WTC11 (cell line): ENCODE measurements around the gene WBP2. TPM values are rescaled to one million over a fixed set of nuclear protein-coding genes. Genes with fewer than 3 reads are reported as not detected.

Source experiments
- ATAC-seq: fragments of 200-7000 bp; cut with Tn5 transposase; 2 replicates; pipeline ENCODE4 v1.10.0; 2021; ENCODE audit warnings: mild to moderate bottlenecking, moderate library complexity
- CTCF ChIA-PET: fragments of 300-600 bp; sonication (Branson Sonifier 250); formaldehyde crosslinking; loops from one replicate; lab custom pipeline; 2021; ENCODE audit warnings: antibody characterized with exemption; lab: Charles Lee
- POLR2A ChIA-PET: fragments of 350-600 bp; sonication (Branson Sonifier 250); formaldehyde crosslinking; loops from one replicate; lab custom pipeline; 2021; ENCODE audit warnings: antibody characterized with exemption; lab: Charles Lee
- DNase-seq: peaks from one replicate; pipeline ENCODE4 v3.0.0; 2021; ENCODE audit warnings: low spot score
- H3K27ac Mint-ChIP-seq: 2 replicates; pipeline ENCODE4 v1.8.0; 2021; ENCODE audit warnings: mixed read lengths
- H3K27me3 Mint-ChIP-seq: 2 replicates; pipeline ENCODE4 v1.8.0; 2021; ENCODE audit warnings: low read depth, mild to moderate bottlenecking, moderate library complexity, mixed read lengths
- H3K36me3 Mint-ChIP-seq: 2 replicates; pipeline ENCODE4 v1.8.0; 2021; ENCODE audit warnings: mixed read lengths
- H3K4me1 Mint-ChIP-seq: 2 replicates; pipeline ENCODE4 v1.8.0; 2022; ENCODE audit warnings: mixed read lengths
- H3K4me3 Mint-ChIP-seq: 2 replicates; pipeline ENCODE4 v1.8.0; 2021; ENCODE audit warnings: mild to moderate bottlenecking, moderate library complexity, mixed read lengths
- H3K9me3 Mint-ChIP-seq: 2 replicates; pipeline ENCODE4 v1.8.0; 2021; ENCODE audit warnings: mixed read lengths
- AFF4 ChIP-seq: sonication (generic); formaldehyde crosslinking; IDR thresholded peaks from 2 replicates; pipeline ENCODE4 v1.8.1; 2023; ENCODE audit warnings: mild to moderate bottlenecking, missing genetic modification reagents, borderline replicate concordance
- ARID4B ChIP-seq: sonication (generic); formaldehyde crosslinking; IDR thresholded peaks from 2 replicates; pipeline ENCODE4 v1.8.0; 2023; ENCODE audit warnings: missing genetic modification reagents, mild to moderate bottlenecking, borderline replicate concordance
- CREB1 ChIP-seq: sonication (generic); formaldehyde crosslinking; IDR thresholded peaks from 2 replicates; pipeline ENCODE4 v1.8.0; 2023; ENCODE audit warnings: mild to moderate bottlenecking, missing genetic modification reagents
- CREM ChIP-seq: sonication (generic); formaldehyde crosslinking; IDR thresholded peaks from 2 replicates; pipeline ENCODE4 v1.8.1; 2022; ENCODE audit warnings: mild to moderate bottlenecking, missing genetic modification reagents, moderate library complexity
- ELF4 ChIP-seq: sonication (generic); formaldehyde crosslinking; IDR thresholded peaks from 2 replicates; pipeline ENCODE4 v1.8.1; 2022; ENCODE audit warnings: low read depth, mild to moderate bottlenecking, moderate library complexity, missing genetic modification reagents
- EMX1 ChIP-seq: fragments of 250-450 bp; sonication (Bioruptor Pico); IDR thresholded peaks from 2 replicates; pipeline ENCODE4 v1.8.0; 2021; ENCODE audit warnings: mild to moderate bottlenecking
- FOXJ3 ChIP-seq: sonication (generic); formaldehyde crosslinking; IDR thresholded peaks from 2 replicates; pipeline ENCODE4 v1.9.0; 2021; ENCODE audit warnings: missing genetic modification reagents, mild to moderate bottlenecking, borderline replicate concordance
- FOXK1 ChIP-seq: sonication (generic); formaldehyde crosslinking; IDR thresholded peaks from 2 replicates; pipeline ENCODE4 v1.8.0; 2022; ENCODE audit warnings: mild to moderate bottlenecking, moderate library complexity, missing genetic modification reagents
- GTF2I ChIP-seq: fragments of 250-450 bp; sonication (Bioruptor Pico); conservative IDR thresholded peaks from 2 replicates; pipeline ENCODE4 v1.4.0; 2021; ENCODE audit warnings: mild to moderate bottlenecking
- IRF1 ChIP-seq: sonication (generic); formaldehyde crosslinking; IDR thresholded peaks from 2 replicates; pipeline ENCODE4 v1.8.0; 2023; ENCODE audit warnings: missing genetic modification reagents
- ZNF121 ChIP-seq: sonication (generic); formaldehyde crosslinking; IDR thresholded peaks from 2 replicates; pipeline ENCODE4 v1.8.0; 2023; ENCODE audit warnings: missing genetic modification reagents
- ZNF532 ChIP-seq: fragments of 250-450 bp; sonication (Bioruptor Pico); IDR thresholded peaks from 2 replicates; pipeline ENCODE4 v1.9.0; 2021; ENCODE audit warnings: mild to moderate bottlenecking, borderline replicate concordance
- ZNF671 ChIP-seq: fragments of 250-450 bp; sonication (Bioruptor Pico); IDR thresholded peaks from 2 replicates; pipeline ENCODE4 v1.8.0; 2021; ENCODE audit warnings: mild to moderate bottlenecking
- total RNA-seq: library from RNA; stranded (reverse); gene quantifications from 3 replicates; pipeline ENCODE4 v1.2.3, GENCODE V29; 2021

Gene WBP2
- total RNA-seq, 1 experiment from 2014 or later = 68.8 TPM

- TF ChIP-seq ARID4B (CRISPR knock-in tag) = no peak
- TF ChIP-seq ELF4 (CRISPR knock-in tag) = no peak
- TF ChIP-seq CREM = no peak
- TF ChIP-seq AFF4 (CRISPR knock-in tag) = no peak
- no peak for TF ChIP-seq IRF1 (CRISPR knock-in tag)
- no peak for TF ChIP-seq CREB1
- TF ChIP-seq, all 79 proteins: peak for 10
Measured at GRCh38 chr17:75845058-75845711, 9.9 kb downstream of the WBP2 start (continued).

GRCh38 chr17:75844530-75845057 is 10.5 kb downstream of the WBP2 start:
- Mint-ChIP-seq H3K36me3 (peaks cover 24% of the 10 kb centered on the region), H3K27ac (no peak overlapping the region), H3K9me3 (no peaks in the 10 kb centered on the region), H3K4me3 (no peak overlapping the region)
- ChIA-PET CTCF (interaction anchor here (0.6 to 8.8 kb wide), 20 partner anchors 10 to 435 kb away, joined by 4 to 180 read pairs (median 6); partner anchors contain the start of genes GALK1, SMIM5, TRIM47 and WBP2), POLR2A (interaction anchor here (0.6 to 1.2 kb wide), 2 partner anchors 17 to 18 kb away, joined by 3 to 4 read pairs; no protein-coding TSS in a partner anchor)
- no peak for DNase-seq
- TF ChIP-seq ZNF121 (CRISPR knock-in tag) (0 out of 2 replicates have a peak, but pooled peaks have one; percentile 6), ZNF671 (no peak)
- TF ChIP-seq, all 79 proteins: peak for 1
- ATAC-seq = no peak; the same call in 1 of the 2 replicates
- Mint-ChIP-seq H3K27me3 (no peaks in the 10 kb centered on the region), H3K4me1 (peaks cover 21% of the 10 kb centered on the region)

GRCh38 chr17:75843577-75844529 is 11.3 kb downstream of the WBP2 start, which contains the start of gene UNC13D:
TSS of gene UNC13D (minus strand) at chr17:75844404. CDS start at chr17:75844337, 67 bp downstream.
- H3K36me3 Mint-ChIP-seq = peaks cover 22% of the 10 kb centered on the region
- DNase-seq = no peak
- no peak within 1 kb of the TSS for H3K4me3 Mint-ChIP-seq
- H3K9me3 Mint-ChIP-seq = no peaks in the 10 kb centered on the region
- peak within 1 kb of the TSS; percentile 90; the same call in 1 of the 2 replicates for H3K27ac Mint-ChIP-seq
- POLR2A ChIA-PET = interaction anchor here (1.1 to 1.2 kb wide), 2 partner anchors 16 to 60 kb away, joined by 3 to 4 read pairs; no protein-coding TSS in a partner anchor
- no peaks in the 10 kb centered on the region for H3K27me3 Mint-ChIP-seq
- no peak for ATAC-seq
- H3K4me1 Mint-ChIP-seq = peaks cover 21% of the 10 kb centered on the region
- CTCF ChIA-PET = interaction anchor here (0.6 to 8.8 kb wide), 9 partner anchors 9 to 436 kb away, joined by 4 to 180 read pairs (median 13); partner anchors contain the start of genes GALK1 and WBP2
- TF ChIP-seq EMX1 (no peak), FOXK1 (CRISPR knock-in tag) (no peak), GTF2I (no peak), ZNF532 (CRISPR knock-in tag) (no peak), FOXJ3 (CRISPR knock-in tag) (no peak)
